ENCODE results near the gene CBFA2T2.

CBFA2T2 gene

GRCh38 chr20:33654680-33655161 is 164.8 kb downstream of the CBFA2T2 start:
- Histone ChIP-seq H3K4me1 (ENCODE audit: insufficient read depth, low read length) (no peaks in the 10 kb centered on the region), H3K36me3 (ENCODE audit: insufficient read depth, low read length) (no peaks in the 10 kb centered on the region), H3K9me3 (ENCODE audit: low read length) (no peaks in the 10 kb centered on the region), H3K4me3 (ENCODE audit: low read length) (no peak overlapping the region), H2AFZ (ENCODE audit: low read depth, low read length) (no peak overlapping the region), H3K27me3 (ENCODE audit: insufficient read depth, low read length) (no peaks in the 10 kb centered on the region)

DNA sequence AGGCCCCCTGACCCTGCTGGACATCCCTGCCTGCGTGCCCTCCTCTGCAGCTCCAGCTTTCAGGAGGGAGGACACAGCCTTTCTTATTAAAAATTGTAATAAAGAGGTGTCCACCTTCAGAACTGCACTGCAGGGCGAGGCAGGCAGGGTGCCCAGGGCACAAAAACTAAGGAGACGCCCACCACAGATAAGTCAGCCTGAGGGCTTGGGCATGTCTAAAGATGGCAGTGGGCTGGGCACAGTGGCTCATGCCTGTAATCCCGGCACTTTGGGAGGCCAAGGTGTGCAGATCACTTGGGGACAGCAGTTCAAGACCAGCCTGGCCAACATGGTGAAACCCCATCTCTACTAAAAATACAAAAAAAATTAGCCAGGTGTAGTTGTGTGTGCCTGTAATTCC is 165.3 kb downstream of the CBFA2T2 start:
- H2AFZ ChIP-seq (ENCODE audit: low read depth, low read length), result no peak overlapping the region
- no peaks in the 10 kb centered on the region for H3K36me3 ChIP-seq (ENCODE audit: insufficient read depth, low read length)
- no peaks in the 10 kb centered on the region for H3K27me3 ChIP-seq (ENCODE audit: insufficient read depth, low read length)
- H3K4me3 ChIP-seq (ENCODE audit: low read length), result no peak overlapping the region
- no peaks in the 10 kb centered on the region for H3K4me1 ChIP-seq (ENCODE audit: insufficient read depth, low read length)
- no peaks in the 10 kb centered on the region for H3K9me3 ChIP-seq (ENCODE audit: low read length)

- no peaks in the 10 kb centered on the region for H3K4me1 ChIP-seq (ENCODE audit: insufficient read depth, low read length)
- no peak overlapping the region for H3K4me3 ChIP-seq (ENCODE audit: low read length)
- H2AFZ ChIP-seq (ENCODE audit: low read depth, low read length), result no peak overlapping the region
- H3K27me3 ChIP-seq (ENCODE audit: insufficient read depth, low read length), result no peaks in the 10 kb centered on the region
- H3K9me3 ChIP-seq (ENCODE audit: low read length), result no peaks in the 10 kb centered on the region
- H3K36me3 ChIP-seq (ENCODE audit: insufficient read depth, low read length), result no peaks in the 10 kb centered on the region
Observed at GRCh38 chr20:33656010-33656782, 166.3 kb downstream of the CBFA2T2 start.

DNA sequence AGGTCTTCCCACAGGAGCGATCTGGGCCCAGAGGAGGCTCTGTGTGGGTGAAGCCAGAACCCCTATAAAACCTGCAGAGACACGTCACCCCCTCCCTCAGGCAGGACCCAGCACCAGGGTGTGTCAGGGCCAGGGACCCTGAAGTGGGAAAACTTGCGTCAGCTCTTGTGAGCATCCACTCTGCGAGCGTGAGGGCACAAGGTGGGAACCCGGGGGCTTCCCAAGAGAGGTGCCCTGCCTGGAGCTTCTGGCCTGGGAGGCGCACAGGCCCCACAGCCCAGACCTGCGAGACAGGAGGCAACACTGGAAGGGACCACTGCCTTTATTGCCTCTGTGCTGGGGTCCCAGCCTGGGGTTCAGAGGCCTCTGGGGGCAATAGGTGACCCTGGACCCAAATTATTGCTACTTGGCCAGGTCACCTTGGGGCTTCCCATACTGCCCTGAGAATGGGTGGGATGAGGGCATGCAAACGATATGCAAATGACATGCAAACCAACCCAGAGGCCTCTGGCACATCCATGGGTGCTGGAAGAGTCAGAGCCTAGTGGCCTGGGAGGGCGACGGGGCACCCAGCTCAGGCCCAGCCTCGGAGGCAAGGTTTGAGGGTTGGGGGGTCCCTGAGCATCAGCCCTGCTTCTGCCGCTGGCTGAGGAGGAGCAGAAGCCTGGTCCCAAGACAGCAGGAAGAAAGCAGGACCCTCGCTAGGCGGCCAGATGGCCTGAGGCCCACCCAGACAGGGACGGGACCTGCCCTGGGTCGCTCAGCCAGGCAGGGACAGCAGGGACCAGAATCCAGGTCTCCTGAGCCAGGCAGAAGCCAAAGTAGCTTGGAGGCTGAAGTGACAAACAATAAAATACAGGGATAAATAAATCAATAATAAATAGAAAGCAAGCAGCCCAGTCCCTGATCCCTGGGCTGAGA is 167.1 kb downstream of the CBFA2T2 start:
- Histone ChIP-seq H3K27me3 (ENCODE audit: insufficient read depth, low read length) (no peaks in the 10 kb centered on the region), H3K4me1 (ENCODE audit: insufficient read depth, low read length) (no peaks in the 10 kb centered on the region), H3K9me3 (ENCODE audit: low read length) (no peaks in the 10 kb centered on the region), H2AFZ (ENCODE audit: low read depth, low read length) (no peak overlapping the region), H3K36me3 (ENCODE audit: insufficient read depth, low read length) (no peaks in the 10 kb centered on the region), H3K4me3 (ENCODE audit: low read length) (no peak overlapping the region)

DNA sequence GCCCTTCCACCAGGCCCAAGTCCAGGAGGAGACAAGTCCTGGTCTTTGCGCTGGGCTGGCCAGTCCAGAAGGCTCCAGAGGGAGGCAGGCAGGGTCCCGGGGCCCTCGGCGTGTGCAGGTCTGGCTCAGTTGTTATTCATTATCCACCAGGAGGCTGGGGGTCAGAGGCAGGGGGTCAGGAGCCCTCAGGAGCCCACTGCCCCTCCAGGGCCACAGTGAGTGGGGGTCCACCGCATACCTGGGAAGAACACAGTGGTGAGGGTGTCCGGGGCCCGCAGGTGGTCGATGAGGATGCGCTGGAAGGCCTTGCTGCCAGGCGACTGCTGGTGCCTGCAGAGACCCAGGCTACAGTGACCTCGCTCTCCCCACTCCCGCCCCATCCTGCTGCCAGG is 167.8 kb downstream of the CBFA2T2 start:
- peaks cover under 1% of the 10 kb centered on the region for H3K4me1 ChIP-seq (ENCODE audit: insufficient read depth, low read length)
- no peak overlapping the region for H2AFZ ChIP-seq (ENCODE audit: low read depth, low read length)
- no peaks in the 10 kb centered on the region for H3K36me3 ChIP-seq (ENCODE audit: insufficient read depth, low read length)
- no peaks in the 10 kb centered on the region for H3K27me3 ChIP-seq (ENCODE audit: insufficient read depth, low read length)
- H3K4me3 ChIP-seq (ENCODE audit: low read length), result no peak overlapping the region
- H3K9me3 ChIP-seq (ENCODE audit: low read length), result no peaks in the 10 kb centered on the region

DNA sequence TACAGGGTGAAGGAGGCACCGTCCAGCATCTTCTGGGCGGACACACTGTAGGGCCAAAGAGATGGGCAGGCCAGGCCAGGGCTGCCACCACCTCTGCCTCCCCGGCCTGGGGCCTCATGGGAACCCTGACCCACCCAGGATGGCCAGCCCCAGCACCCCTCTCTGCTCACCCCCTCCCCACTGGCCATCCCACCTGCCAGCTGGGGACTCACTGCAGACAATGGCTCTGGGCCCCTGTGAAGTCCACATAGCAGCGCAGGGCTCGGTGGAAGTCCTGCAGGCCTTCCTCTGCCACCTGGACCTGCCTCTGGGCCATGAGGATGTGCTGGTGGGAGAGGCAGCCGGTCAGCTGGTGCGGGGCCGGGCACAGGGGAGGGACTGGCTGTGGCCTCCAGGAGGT is 168.6 kb downstream of the CBFA2T2 start:
- Histone ChIP-seq H3K27me3 (ENCODE audit: insufficient read depth, low read length) (no peaks in the 10 kb centered on the region), H3K4me1 (ENCODE audit: insufficient read depth, low read length) (peaks cover 6% of the 10 kb centered on the region), H2AFZ (ENCODE audit: low read depth, low read length) (no peak overlapping the region), H3K4me3 (ENCODE audit: low read length) (no peak overlapping the region), H3K36me3 (ENCODE audit: insufficient read depth, low read length) (no peaks in the 10 kb centered on the region), H3K9me3 (ENCODE audit: low read length) (no peaks in the 10 kb centered on the region)

GRCh38 chr20:33658929-33659328 is 169.0 kb downstream of the CBFA2T2 start:
- H3K4me1 ChIP-seq (ENCODE audit: insufficient read depth, low read length), result peaks cover 8% of the 10 kb centered on the region
- H3K9me3 ChIP-seq (ENCODE audit: low read length), result no peaks in the 10 kb centered on the region
- H2AFZ ChIP-seq (ENCODE audit: low read depth, low read length), result no peak overlapping the region
- no peaks in the 10 kb centered on the region for H3K27me3 ChIP-seq (ENCODE audit: insufficient read depth, low read length)
- no peak overlapping the region for H3K4me3 ChIP-seq (ENCODE audit: low read length)
- no peaks in the 10 kb centered on the region for H3K36me3 ChIP-seq (ENCODE audit: insufficient read depth, low read length)

GRCh38 chr20:33659341-33660034 is 169.6 kb downstream of the CBFA2T2 start:
- Histone ChIP-seq H3K4me3 (ENCODE audit: low read length) (no peak overlapping the region), H3K36me3 (ENCODE audit: insufficient read depth, low read length) (no peaks in the 10 kb centered on the region), H3K4me1 (ENCODE audit: insufficient read depth, low read length) (peaks cover 14% of the 10 kb centered on the region), H3K27me3 (ENCODE audit: insufficient read depth, low read length) (no peaks in the 10 kb centered on the region), H2AFZ (ENCODE audit: low read depth, low read length) (no peak overlapping the region), H3K9me3 (ENCODE audit: low read length) (no peaks in the 10 kb centered on the region)

GRCh38 chr20:33660035-33660684 is 170.3 kb downstream of the CBFA2T2 start:
- no peak overlapping the region for H2AFZ ChIP-seq (ENCODE audit: low read depth, low read length)
- H3K9me3 ChIP-seq (ENCODE audit: low read length), result no peaks in the 10 kb centered on the region
- H3K27me3 ChIP-seq (ENCODE audit: insufficient read depth, low read length), result no peaks in the 10 kb centered on the region
- no peaks in the 10 kb centered on the region for H3K36me3 ChIP-seq (ENCODE audit: insufficient read depth, low read length)
- H3K4me3 ChIP-seq (ENCODE audit: low read length), result no peak overlapping the region
- peaks cover 15% of the 10 kb centered on the region for H3K4me1 ChIP-seq (ENCODE audit: insufficient read depth, low read length)

DNA sequence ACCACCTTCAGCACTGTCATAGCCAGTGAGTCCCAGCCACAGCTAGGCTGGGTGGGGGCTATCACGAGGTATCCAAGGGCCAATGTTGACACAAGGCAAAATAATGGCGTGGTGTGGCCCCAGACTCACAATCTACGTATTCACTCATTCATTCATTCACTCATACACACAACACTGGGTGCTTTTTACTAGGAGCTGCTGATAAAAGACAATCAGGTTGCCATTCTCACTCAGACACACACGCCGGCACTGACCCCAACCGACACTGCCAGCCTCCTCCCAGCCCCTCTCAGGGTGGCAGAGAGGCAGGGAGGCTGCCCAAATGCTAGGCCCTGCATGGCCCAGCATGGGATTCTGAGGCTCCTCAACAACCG is 170.8 kb downstream of the CBFA2T2 start:
- H3K4me1 ChIP-seq (ENCODE audit: insufficient read depth, low read length), result peaks cover 15% of the 10 kb centered on the region
- no peaks in the 10 kb centered on the region for H3K36me3 ChIP-seq (ENCODE audit: insufficient read depth, low read length)
- H3K9me3 ChIP-seq (ENCODE audit: low read length), result no peaks in the 10 kb centered on the region

GRCh38 chr20:33662172-33662571 is 172.3 kb downstream of the CBFA2T2 start, which contains the start of gene C20orf144:
C20orf144 (plus strand) TSS chr20:33662327; CDS start chr20:33662346, 19 bp downstream.
- peaks cover 15% of the 10 kb centered on the region for H3K4me1 ChIP-seq (ENCODE audit: insufficient read depth, low read length)
- peak within 1 kb of the TSS; percentile 55 for H3K4me3 ChIP-seq (ENCODE audit: low read length)
- peak within 1 kb of the TSS; percentile 62 for H2AFZ ChIP-seq (ENCODE audit: low read depth, low read length)
- H3K27me3 ChIP-seq (ENCODE audit: insufficient read depth, low read length), result no peaks in the 10 kb centered on the region
- H3K9me3 ChIP-seq (ENCODE audit: low read length), result no peaks in the 10 kb centered on the region
- no peaks in the 10 kb centered on the region for H3K36me3 ChIP-seq (ENCODE audit: insufficient read depth, low read length)

More for the DNA sequence above, 170.8 kb downstream of the CBFA2T2 start:
- Histone ChIP-seq H3K27me3 (ENCODE audit: insufficient read depth, low read length) (no peaks in the 10 kb centered on the region), H3K4me3 (ENCODE audit: low read length) (no peak overlapping the region), H2AFZ (ENCODE audit: low read depth, low read length) (no peak overlapping the region)
